Colon (tissue), 2 donors: ENCODE data around the gene APBB1IP.
"Not testable (repeated sequence)": the region's sequence is repeated elsewhere in the genome, so short reads cannot be mapped to it uniquely, and the experiment has no call there.

ENCODE experiments used
- FAIRE-seq: peaks from 2 replicates; lab custom pipeline; 2012; peaks lifted over from hg19 to GRCh38; lab: Jason Lieb, UNC
- donor health status: control.
- donor health status: control.

Gene APBB1IP

GRCh38 chr10:26445411-26446031, 7.4 kb downstream of the APBB1IP start:
- FAIRE-seq = no peak

GRCh38 chr10:26446258-26446657, 8.1 kb downstream of the APBB1IP start:
- FAIRE-seq = no peak

DNA sequence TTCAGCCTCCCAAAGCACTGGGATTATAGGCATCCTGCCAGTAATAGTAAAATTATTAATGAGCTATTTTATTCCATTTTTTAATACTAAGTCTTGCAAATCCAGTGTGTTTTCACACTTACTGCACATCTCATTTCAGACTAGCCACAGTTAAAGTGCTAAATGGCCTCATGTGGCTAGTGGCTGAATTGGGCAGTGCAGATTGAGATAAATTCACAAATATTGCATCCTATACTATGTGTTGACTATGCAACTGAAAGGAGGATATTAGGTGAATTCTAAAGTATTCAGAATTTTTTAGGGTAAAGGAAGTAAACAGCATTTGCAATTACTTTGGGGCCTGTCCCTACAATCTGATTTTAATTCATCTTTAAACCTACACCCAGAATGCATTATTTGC, 10.2 kb downstream of the APBB1IP start:
- no peak for FAIRE-seq

- FAIRE-seq = no peak
Observed at GRCh38 chr10:26448706-26449435, 10.7 kb downstream of the APBB1IP start.

DNA sequence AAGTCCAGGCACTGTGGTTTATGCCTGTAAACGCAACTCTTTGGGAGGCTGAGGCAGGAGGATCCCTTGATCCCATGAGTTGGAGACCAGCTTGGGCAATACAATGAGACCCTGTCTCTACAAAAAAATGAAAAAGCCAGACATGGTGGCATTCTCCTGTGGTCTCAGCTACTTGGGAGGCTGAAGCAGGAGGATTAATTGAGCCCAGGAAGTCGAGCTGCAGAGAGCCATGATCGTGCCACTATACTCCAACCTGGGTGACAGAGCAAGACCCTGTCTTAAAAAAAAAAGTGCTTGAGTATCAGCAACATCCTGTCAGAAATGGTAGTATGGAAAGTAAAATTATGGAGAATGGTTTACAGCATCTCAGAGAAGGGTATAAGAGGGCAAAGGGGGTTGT, 11.6 kb downstream of the APBB1IP start:
- FAIRE-seq = no peak

DNA sequence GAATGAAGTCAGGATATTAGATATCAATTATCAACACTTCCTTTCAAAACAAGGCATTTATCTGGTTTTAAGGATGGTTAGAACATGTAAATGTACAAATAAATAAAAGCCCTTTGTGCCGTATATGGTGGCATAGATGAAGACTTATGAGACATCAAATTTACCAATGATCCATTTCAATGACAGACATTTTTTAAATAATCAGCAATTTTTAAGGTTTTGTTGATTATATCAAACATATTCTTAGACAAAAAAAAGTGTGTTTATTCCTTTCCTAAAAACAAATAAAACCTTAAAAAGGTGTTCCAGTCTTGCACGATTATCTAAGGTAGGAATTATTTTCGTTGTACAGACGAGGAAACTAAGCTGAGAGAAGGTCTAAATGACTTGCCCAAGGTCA, 13.8 kb downstream of the APBB1IP start:
- no peak for FAIRE-seq

DNA sequence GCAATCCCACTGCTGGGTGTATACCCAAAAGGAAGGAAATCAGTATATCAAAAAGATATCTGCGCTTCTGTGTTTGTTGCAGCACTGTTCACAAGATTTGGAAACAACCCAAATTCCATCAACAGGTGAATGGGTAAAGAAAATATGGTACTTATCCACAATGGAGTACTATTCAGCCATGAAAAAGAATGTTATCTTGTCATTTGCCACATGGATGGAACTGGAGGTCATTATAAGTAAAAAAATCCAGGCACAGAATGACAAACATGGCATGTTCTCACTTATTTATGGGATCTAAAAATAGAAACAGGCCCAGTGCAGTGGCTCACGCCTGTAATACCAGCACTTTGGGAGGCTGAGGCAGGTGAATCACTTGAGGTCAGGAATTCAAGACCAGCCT, 15.7 kb downstream of the APBB1IP start:
- FAIRE-seq = no peak

DNA sequence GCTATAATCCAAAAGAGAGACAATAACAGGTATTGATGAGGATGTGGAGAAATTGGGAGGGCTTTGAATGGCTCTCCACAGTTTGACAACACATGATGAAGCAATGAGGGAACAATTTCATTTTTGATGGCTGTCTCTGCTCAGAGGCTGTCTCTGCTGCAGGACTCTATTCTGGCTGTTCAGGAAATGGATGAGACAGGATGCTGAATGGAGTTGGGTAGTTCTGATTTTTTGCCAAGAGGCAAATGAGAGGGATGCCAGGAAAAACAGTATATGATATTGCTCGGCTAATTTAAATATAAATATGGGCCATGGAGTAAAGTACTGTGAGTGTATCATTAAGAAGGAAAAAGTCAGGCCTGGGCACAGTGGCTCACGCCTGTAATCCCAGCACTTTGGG, 16.8 kb downstream of the APBB1IP start:
- FAIRE-seq = no peak

- FAIRE-seq = no peak
Observed at GRCh38 chr10:26455567-26456315, 17.6 kb downstream of the APBB1IP start.

DNA sequence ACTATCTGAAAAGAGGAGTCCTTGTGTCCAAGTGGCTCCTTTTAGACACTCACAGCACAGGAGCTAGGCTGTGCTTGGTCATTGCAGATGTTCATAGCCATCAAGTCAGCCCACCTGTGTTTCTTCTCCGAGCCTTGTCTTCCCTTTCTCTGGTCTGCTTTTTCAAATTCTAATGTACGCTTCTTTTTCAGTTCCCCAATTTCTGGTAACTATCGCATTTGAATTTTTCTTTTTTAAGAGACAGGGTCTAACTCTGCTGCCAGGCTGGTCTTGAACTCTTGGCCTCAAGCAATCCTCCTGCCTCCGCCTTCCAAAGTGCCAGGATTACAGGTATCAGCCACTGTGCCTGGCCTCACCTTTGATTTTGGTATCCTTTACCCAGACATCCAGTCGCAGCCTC, 18.9 kb downstream of the APBB1IP start:
- FAIRE-seq = no peak

DNA sequence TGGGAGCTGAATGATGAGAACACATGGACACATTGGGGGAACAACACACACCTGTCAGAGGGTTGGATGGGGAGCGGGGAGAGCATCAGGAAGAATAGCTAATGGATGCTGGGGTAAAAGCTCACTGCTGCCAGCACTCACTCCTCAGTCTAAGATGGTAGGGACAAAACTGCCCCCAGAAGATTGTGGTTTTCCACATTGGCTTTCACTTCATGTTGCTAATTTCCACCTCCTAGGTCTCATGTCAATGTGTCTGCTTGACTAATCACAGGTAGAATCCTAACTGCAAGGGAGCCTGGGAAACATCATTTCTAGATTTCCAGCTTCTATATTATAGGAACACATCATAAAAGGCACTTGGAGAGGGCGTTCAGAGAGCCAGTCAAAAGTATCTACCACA, 22.6 kb downstream of the APBB1IP start:
- FAIRE-seq = no peak

DNA sequence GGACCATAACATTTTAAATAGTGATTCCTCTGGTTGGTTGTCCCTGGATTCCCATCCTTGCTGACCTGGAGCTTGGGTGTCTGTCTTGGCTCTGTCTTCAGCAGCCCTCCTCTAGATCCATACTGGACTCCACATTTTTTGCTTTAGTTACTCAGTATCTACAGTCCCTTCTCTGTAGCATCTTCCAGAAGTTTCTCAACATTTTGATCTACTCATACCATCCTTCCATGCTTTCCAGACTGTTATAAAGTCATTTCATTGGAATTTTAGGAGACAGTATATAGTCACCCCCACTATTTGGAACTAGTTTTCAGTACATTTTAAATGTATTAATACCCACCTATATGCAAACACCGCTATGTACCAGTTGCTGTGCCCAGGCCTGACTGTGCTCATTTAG, 25.8 kb downstream of the APBB1IP start:
- FAIRE-seq = no peak

DNA sequence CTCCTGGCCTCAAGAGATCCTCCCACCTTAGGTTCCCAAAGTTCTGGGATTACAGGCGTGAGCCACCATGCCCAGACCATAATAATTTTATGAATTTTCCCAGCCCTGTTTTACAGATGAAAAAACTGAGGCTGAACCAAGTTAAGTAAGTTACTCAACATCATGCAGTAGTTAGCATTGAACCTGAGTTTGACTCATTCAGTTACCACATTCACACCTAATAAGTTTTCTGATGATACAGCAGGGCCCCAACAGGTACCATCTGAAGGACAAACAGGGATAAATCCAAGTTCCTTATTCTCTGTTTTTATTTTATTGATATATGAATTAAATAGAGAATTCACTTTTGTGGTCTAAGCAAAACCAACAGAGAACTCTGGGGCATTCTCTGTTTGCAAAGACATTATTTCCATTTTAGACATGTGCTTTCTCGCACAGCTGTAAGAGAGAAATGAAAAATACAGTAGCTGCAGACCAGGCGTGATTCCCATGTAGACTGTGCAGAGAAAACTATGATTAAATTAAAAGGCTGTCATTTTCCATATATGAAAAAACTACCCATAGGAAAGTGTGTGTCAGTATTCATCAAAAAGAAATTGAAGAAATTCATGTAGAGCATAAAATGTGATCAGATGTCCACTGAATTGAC, 26.6 kb downstream of the APBB1IP start:
- FAIRE-seq = no peak

DNA sequence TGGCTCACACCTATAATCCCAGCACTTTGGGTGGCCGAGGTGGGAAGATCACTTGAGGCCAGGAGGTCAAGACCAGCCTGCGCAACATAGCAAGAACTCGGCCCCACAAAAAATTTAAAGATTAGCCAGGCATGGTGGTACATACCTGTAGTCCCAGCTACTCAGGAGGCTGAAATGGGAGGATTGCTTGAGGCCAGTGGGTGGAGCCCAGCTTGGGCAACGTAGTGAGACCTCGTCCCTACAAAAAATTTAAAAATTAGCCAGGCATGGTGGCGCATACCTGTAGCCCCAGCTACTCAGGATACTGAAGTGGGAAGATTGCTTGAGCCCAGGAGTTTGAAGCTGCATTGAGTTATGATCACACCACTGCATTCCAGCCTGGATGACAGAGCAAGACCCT, 28.4 kb downstream of the APBB1IP start:
- FAIRE-seq = not testable (repeated sequence)

DNA sequence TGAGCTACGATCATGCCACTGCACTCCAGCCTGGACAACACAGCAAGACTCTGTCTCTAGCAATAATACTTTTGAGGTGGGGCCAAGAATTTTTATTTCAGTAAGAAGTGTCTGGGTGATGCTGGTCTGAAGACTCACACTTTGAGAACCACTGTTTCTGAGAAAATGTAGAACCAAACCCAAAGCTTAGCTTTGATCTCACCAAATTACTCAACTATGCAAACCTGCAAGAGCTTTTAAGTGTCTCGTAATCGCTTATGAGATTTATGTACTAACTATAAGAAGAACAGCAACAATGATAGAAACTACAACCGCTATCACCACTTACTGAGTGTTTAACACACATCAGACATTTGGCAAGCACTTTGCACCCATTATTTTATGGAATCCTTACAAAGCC, 29.5 kb downstream of the APBB1IP start:
- FAIRE-seq = no peak

- no peak for FAIRE-seq
Observed at GRCh38 chr10:26468291-26468690, 30.1 kb downstream of the APBB1IP start.

DNA sequence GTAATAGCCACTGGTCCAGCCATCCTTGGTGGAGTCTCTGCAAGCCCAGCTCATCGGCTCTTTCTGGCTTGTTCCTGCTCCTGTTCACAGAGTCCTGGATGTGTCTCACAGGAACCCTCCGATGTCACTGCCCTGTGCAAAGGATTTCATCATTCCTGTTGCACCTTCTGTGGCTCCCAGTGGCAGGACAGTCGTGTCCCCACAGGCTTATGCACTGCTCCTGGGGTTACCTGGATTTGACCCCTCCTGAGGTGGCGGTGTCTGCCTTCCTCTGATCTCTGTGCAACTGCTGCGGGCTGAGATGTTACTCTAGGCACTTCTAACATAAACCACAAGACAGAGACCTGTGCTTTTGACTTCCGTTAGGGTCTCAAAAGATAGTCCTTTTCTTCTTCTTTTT, 30.6 kb downstream of the APBB1IP start:
- FAIRE-seq = no peak

DNA sequence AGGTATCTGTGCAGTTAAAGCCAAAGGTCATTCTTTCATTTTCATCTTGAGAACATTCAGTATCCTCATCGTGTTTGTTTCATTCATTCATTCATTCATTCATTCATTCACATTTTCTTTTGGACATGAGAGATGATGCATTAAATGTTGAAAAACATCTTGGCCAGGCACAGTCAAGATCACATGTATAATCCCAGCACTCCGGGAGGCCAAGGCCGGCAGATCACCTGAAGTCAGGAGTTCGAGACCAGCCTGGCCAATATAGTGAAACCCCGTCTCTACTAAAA, 34.3 kb downstream of the APBB1IP start:
- no peak for FAIRE-seq

GRCh38 chr10:26474026-26474425, 35.9 kb downstream of the APBB1IP start:
- no peak for FAIRE-seq

GRCh38 chr10:26474845-26475244, 36.7 kb downstream of the APBB1IP start:
- FAIRE-seq = not testable (repeated sequence)

- no peak for FAIRE-seq
Observed at GRCh38 chr10:26475386-26475785, 37.2 kb downstream of the APBB1IP start.

- no peak for FAIRE-seq
Observed at GRCh38 chr10:26477501-26477900, 39.4 kb downstream of the APBB1IP start.

GRCh38 chr10:26478061-26478460, 39.9 kb downstream of the APBB1IP start:
- FAIRE-seq = no peak
